Endothelial cell of umbilical vein (primary cell): ENCODE data around the gene PRDM10.

Experiments used
- EZH2 ChIP-seq: IDR thresholded peaks from 2 replicates; pipeline ENCODE4 v1.6.1; 2012; ENCODE audit warnings: borderline replicate concordance, low read depth, mild to moderate bottlenecking, moderate library complexity, low read length, inconsistent platforms; ENCODE audit not compliant: severe bottlenecking
- POLR2A ChIP-seq: IDR thresholded peaks from 2 replicates; pipeline ENCODE4 v1.6.1; 2012; ENCODE audit warnings: low read depth, mild to moderate bottlenecking, control low read depth, low read length
- POLR2AphosphoS5 ChIP-seq: IDR thresholded peaks from 2 replicates; pipeline ENCODE4 v1.6.1; 2012; ENCODE audit warnings: low read depth, mild to moderate bottlenecking, control low read depth, low read length, moderate library complexity; ENCODE audit not compliant: insufficient read depth
- TF ChIP-seq, protein P1 (sequence below), 2 donors: IDR thresholded peaks; 1 replicate in 1 of 2; 2 replicates in 1 of 2; pipeline ENCODE4 v1.5.1; 2011; ENCODE audit warnings: low read length in 2 of 2, mild to moderate bottlenecking in 2 of 2, moderate library complexity in 2 of 2, control low read depth in 1 of 2, inconsistent platforms in 1 of 2, low read depth in 1 of 2; ENCODE audit not compliant: insufficient read depth in 1 of 2; ENCODE audit errors: extremely low read depth in 1 of 2

- TF ChIP-seq, protein P1, sequence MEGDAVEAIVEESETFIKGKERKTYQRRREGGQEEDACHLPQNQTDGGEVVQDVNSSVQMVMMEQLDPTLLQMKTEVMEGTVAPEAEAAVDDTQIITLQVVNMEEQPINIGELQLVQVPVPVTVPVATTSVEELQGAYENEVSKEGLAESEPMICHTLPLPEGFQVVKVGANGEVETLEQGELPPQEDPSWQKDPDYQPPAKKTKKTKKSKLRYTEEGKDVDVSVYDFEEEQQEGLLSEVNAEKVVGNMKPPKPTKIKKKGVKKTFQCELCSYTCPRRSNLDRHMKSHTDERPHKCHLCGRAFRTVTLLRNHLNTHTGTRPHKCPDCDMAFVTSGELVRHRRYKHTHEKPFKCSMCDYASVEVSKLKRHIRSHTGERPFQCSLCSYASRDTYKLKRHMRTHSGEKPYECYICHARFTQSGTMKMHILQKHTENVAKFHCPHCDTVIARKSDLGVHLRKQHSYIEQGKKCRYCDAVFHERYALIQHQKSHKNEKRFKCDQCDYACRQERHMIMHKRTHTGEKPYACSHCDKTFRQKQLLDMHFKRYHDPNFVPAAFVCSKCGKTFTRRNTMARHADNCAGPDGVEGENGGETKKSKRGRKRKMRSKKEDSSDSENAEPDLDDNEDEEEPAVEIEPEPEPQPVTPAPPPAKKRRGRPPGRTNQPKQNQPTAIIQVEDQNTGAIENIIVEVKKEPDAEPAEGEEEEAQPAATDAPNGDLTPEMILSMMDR (IDR thresholded peaks at IDR 0.05; ENCODE audit: extremely low read depth in 1 of 2, insufficient read depth in 1 of 2, low read depth in 1 of 2, low read length in 2 of 2): no peak
- no peak for TF ChIP-seq EZH2
- no peak for TF ChIP-seq POLR2A
- no peak for TF ChIP-seq POLR2AphosphoS5
Measured at GRCh38 chr11:129910360-129910759, 92.3 kb downstream of the PRDM10 start.
